Endodermal cell (in vitro differentiated cells): ENCODE data around the gene SPECC1. TPM values are rescaled to one million over a fixed set of nuclear protein-coding genes. Genes with fewer than 3 reads are reported as not detected.

Experiments used
- DNase-seq: peaks from one replicate; pipeline ENCODE4 v3.0.0-alpha.2; 2017
- H3K27ac ChIP-seq: 2 replicates; pipeline ENCODE4 v1.5.1; 2013; ENCODE audit warnings: mild to moderate bottlenecking, low read depth, low read length, moderate library complexity
- H3K27me3 ChIP-seq: 2 replicates; pipeline ENCODE4 v1.6.1; 2013; ENCODE audit warnings: mild to moderate bottlenecking, low read length, moderate library complexity; ENCODE audit not compliant: insufficient read depth, control insufficient read depth, poor library complexity, severe bottlenecking
- H3K36me3 ChIP-seq: 2 replicates; pipeline ENCODE4 v1.7.0; 2013; ENCODE audit warnings: mild to moderate bottlenecking, low read length, moderate library complexity; ENCODE audit not compliant: control insufficient read depth, insufficient read depth
- H3K4me1 ChIP-seq: one replicate; pipeline ENCODE4 v1.7.0; 2013; ENCODE audit warnings: low read length; ENCODE audit not compliant: control insufficient read depth, insufficient read depth
- H3K4me3 ChIP-seq: 2 replicates; pipeline ENCODE4 v1.5.1; 2013; ENCODE audit warnings: mild to moderate bottlenecking, low read length, moderate library complexity
- H3K9ac ChIP-seq: 2 replicates; pipeline ENCODE4 v1.6.1; 2013; ENCODE audit warnings: mild to moderate bottlenecking, low read length, moderate library complexity; ENCODE audit not compliant: poor library complexity, severe bottlenecking; ENCODE audit errors: extremely low read depth
- H3K9me3 ChIP-seq: 2 replicates; pipeline ENCODE4 v1.6.1; 2013; ENCODE audit warnings: mild to moderate bottlenecking, low read length, moderate library complexity; ENCODE audit not compliant: control insufficient read depth
- H3K27ac Mint-ChIP-seq: 2 replicates; pipeline ENCODE4 v1.8.0; 2020; ENCODE audit warnings: mixed read lengths
- H3K27me3 Mint-ChIP-seq: 2 replicates; pipeline ENCODE4 v1.8.0; 2021; ENCODE audit warnings: mild to moderate bottlenecking, mixed read lengths; ENCODE audit not compliant: insufficient read depth
- H3K36me3 Mint-ChIP-seq: 2 replicates; pipeline ENCODE4 v1.8.0; 2020; ENCODE audit warnings: low read depth, mixed read lengths
- H3K4me1 Mint-ChIP-seq: 2 replicates; pipeline ENCODE4 v1.8.0; 2020; ENCODE audit warnings: mixed read lengths
- H3K4me3 Mint-ChIP-seq: 2 replicates; pipeline ENCODE4 v1.8.0; 2020; ENCODE audit warnings: mild to moderate bottlenecking, moderate library complexity, mixed read lengths
- H3K9me3 Mint-ChIP-seq: 2 replicates; pipeline ENCODE4 v1.8.0; 2020; ENCODE audit warnings: mild to moderate bottlenecking, mixed read lengths
- WGBS, 2 experiments: methylation state at CpG; one replicate each; pipeline versions ENCODE4 v1.1.5 to v1.1.7; 2013; ENCODE audit warnings: missing lambda C conversion rate in 2 of 2, mixed read lengths in 1 of 2; ENCODE audit not compliant: insufficient coverage in 1 of 2, insufficient read length in 1 of 2; 5-methylcytosine and 5-hydroxymethylcytosine counted together
- total RNA-seq, 2 donors: library from RNA; stranded (reverse); fragmentation: NEBNext Ultra II Directional in 1 of 2; extraction: Animal tissue kit (Norgen Biotek cat#: 25700) in 1 of 2; gene quantifications; 2 replicates in 1 of 2; 3 replicates in 1 of 2; pipeline ENCODE4 v1.2.1, GENCODE V29; 2021
- TF ChIP-seq, protein P1 (sequence below): fragments of 200-600 bp; sonication (generic); conservative IDR thresholded peaks from 2 replicates; pipeline ENCODE4 v1.5.0; 2021; ENCODE audit warnings: antibody characterized with exemption, mild to moderate bottlenecking

SPECC1 gene
- total RNA-seq, 2 donors from 2014 or later: 48.7 to 60.6 TPM

DNA sequence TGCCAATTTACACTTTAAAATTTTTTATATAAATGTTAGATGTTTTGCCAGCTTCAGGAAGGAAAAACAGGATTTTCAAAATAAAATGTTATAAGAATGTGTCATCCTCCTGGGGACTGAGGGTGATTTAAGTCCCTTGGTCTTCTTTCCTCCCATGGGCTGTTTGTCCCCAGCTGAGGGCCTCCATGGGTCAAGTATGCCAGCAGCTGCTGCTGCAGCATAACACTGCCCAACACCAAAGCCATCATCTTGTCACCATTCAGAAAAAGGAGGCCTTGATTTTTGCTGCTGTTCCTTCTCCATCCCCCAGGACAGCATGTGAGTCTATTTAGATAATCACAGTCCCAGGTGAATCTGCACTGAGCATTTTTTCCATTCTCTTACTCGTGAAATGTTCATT is 269.6 kb downstream of the SPECC1 start:
- Mint-ChIP-seq H3K27me3 (no peaks in the 10 kb centered on the region), H3K27ac (no peak overlapping the region), H3K4me1 (no peaks in the 10 kb centered on the region), H3K36me3 (peaks cover 4% of the 10 kb centered on the region), H3K4me3 (no peak overlapping the region), H3K9me3 (no peaks in the 10 kb centered on the region)
- 80 to 100% methylated on average over 1 of the region's 1 CpG for WGBS, 2 experiments
- Histone ChIP-seq H3K27me3 (no peaks in the 10 kb centered on the region), H3K9me3 (no peaks in the 10 kb centered on the region), H3K36me3 (no peaks in the 10 kb centered on the region), H3K27ac (no peak overlapping the region), H3K4me1 (no peaks in the 10 kb centered on the region), H3K9ac (no peak overlapping the region), H3K4me3 (no peak overlapping the region)
- TF ChIP-seq, protein P1, sequence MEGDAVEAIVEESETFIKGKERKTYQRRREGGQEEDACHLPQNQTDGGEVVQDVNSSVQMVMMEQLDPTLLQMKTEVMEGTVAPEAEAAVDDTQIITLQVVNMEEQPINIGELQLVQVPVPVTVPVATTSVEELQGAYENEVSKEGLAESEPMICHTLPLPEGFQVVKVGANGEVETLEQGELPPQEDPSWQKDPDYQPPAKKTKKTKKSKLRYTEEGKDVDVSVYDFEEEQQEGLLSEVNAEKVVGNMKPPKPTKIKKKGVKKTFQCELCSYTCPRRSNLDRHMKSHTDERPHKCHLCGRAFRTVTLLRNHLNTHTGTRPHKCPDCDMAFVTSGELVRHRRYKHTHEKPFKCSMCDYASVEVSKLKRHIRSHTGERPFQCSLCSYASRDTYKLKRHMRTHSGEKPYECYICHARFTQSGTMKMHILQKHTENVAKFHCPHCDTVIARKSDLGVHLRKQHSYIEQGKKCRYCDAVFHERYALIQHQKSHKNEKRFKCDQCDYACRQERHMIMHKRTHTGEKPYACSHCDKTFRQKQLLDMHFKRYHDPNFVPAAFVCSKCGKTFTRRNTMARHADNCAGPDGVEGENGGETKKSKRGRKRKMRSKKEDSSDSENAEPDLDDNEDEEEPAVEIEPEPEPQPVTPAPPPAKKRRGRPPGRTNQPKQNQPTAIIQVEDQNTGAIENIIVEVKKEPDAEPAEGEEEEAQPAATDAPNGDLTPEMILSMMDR: no peak
- DNase-seq: peak; percentile 42

DNA sequence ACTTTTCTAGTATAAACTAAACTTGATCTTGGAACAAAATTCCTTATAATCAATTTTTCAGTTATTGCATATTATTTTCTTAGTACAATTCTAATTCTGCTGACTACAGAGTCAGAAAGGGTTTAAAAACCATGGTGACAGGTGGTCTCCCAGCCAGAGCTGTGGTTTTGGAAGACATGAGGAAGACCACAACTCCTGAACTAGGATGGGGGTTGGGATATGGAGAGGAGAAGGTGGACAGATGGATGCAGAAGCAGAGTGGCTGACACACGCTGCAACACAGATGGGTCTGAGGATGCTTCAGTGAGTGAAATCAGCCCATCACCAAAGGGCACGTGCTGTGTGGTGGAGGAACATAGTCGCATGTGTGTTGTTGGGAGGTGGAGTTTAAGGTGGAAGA is 270.5 kb downstream of the SPECC1 start:
- no peaks in the 10 kb centered on the region for H3K4me1 ChIP-seq
- H3K4me3 ChIP-seq: no peak overlapping the region
- Mint-ChIP-seq H3K36me3 (peaks cover 4% of the 10 kb centered on the region), H3K27me3 (no peaks in the 10 kb centered on the region), H3K4me3 (no peak overlapping the region), H3K9me3 (no peaks in the 10 kb centered on the region), H3K27ac (no peak overlapping the region), H3K4me1 (peaks cover 1% of the 10 kb centered on the region)
- peak; percentile 31 for DNase-seq
- WGBS, 2 experiments: 96 to 100% methylated on average over 2 to 3 of the region's 3 CpGs
- H3K9ac ChIP-seq: no peak overlapping the region
- H3K36me3 ChIP-seq: no peaks in the 10 kb centered on the region
- H3K9me3 ChIP-seq: no peaks in the 10 kb centered on the region
- TF ChIP-seq, protein P1: no peak
- no peak overlapping the region for H3K27ac ChIP-seq
- no peaks in the 10 kb centered on the region for H3K27me3 ChIP-seq

DNA sequence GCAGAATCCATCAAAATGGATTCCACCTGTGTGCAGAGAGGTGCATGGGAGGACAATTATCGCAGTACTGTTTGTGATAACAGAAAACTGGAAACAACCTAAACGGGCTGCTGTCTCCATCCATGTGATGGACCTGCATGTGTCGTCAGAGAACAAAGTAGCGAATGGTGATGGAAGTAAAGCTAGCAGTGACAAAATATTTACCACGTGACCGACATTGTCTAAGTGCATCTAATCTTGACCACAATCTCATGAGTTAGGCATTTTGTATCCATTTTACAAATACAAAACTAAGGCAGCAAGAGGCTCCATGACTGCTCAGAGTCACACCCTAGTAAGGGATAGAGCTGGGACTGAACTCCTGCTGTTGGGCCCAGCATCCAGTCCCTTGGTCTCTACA is 270.9 kb downstream of the SPECC1 start:
- Histone ChIP-seq H3K4me1 (no peaks in the 10 kb centered on the region), H3K4me3 (no peak overlapping the region), H3K9ac (no peak overlapping the region), H3K27me3 (no peaks in the 10 kb centered on the region), H3K9me3 (no peaks in the 10 kb centered on the region), H3K36me3 (no peaks in the 10 kb centered on the region), H3K27ac (no peak overlapping the region)
- H3K4me3 Mint-ChIP-seq: no peak overlapping the region
- TF ChIP-seq, protein P1: no peak
- no peaks in the 10 kb centered on the region for H3K27me3 Mint-ChIP-seq
- no peaks in the 10 kb centered on the region for H3K9me3 Mint-ChIP-seq
- WGBS, 2 experiments: 97 to 100% methylated on average over 5 to 6 of the region's 6 CpGs
- H3K27ac Mint-ChIP-seq: no peak overlapping the region
- peaks cover 1% of the 10 kb centered on the region for H3K4me1 Mint-ChIP-seq
- peaks cover 4% of the 10 kb centered on the region for H3K36me3 Mint-ChIP-seq
- no peak for DNase-seq
